ENCODE measurements around the gene CEP68.

The CEP68 gene

DNA sequence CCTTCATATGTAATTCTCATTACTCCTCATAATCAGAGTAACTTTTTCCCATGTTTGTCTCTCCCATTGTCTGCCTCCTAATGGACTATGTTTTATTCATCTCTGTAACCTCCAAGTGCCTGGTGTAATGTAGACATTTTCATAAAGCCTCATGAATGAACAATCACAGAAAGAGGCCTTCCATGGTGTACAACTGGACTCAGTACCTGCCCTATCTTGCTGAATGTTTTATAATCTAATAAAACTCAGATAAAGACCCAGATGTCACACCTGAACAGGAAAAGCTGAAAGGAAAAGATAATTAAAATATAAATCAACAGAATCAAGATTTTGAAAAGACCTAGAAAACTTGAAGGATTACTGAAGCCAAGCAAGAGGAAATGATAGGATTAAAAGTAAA, 37.0 kb downstream of the CEP68 start:
- peaks cover 8 to 25% of the 10 kb centered on the region in 2 donors for H3K36me3 ChIP-seq (ENCODE audit: control insufficient read depth in 2 of 2, insufficient read depth in 2 of 2, low read length in 2 of 2)
- H3K9me3 ChIP-seq (ENCODE audit: control insufficient read depth in 2 of 2, low read length in 2 of 2) = no peaks in the 10 kb centered on the region
- no peak overlapping the region for H3K9ac ChIP-seq (ENCODE audit: low read length in 2 of 2)
- H3K4me3 ChIP-seq (ENCODE audit: low read length in 2 of 2) = no peak overlapping the region
- no peaks in the 10 kb centered on the region for H3K27me3 ChIP-seq (ENCODE audit: control insufficient read depth in 1 of 2, insufficient read depth in 2 of 2, low read length in 2 of 2)
- H3K4me1 ChIP-seq (ENCODE audit: control insufficient read depth, insufficient read depth, low read length) = no peaks in the 10 kb centered on the region
- no peak overlapping the region for H3K27ac ChIP-seq (ENCODE audit: low read length)

- Histone ChIP-seq H3K27ac (ENCODE audit: low read length) (no peak overlapping the region), H3K4me1 (ENCODE audit: control insufficient read depth, insufficient read depth, low read length) (no peaks in the 10 kb centered on the region), H3K9me3 (ENCODE audit: control insufficient read depth in 2 of 2, low read length in 2 of 2) (no peaks in the 10 kb centered on the region), H3K4me3 (ENCODE audit: low read length in 2 of 2) (no peak overlapping the region), H3K27me3 (ENCODE audit: control insufficient read depth in 1 of 2, insufficient read depth in 2 of 2, low read length in 2 of 2) (no peaks in the 10 kb centered on the region), H3K36me3 (ENCODE audit: control insufficient read depth in 2 of 2, insufficient read depth in 2 of 2, low read length in 2 of 2) (peaks cover 14 to 19% of the 10 kb centered on the region in 2 donors), H3K9ac (ENCODE audit: low read length in 2 of 2) (no peak overlapping the region)
Measured at GRCh38 chr2:65096948-65097347, 40.7 kb downstream of the CEP68 start.

DNA sequence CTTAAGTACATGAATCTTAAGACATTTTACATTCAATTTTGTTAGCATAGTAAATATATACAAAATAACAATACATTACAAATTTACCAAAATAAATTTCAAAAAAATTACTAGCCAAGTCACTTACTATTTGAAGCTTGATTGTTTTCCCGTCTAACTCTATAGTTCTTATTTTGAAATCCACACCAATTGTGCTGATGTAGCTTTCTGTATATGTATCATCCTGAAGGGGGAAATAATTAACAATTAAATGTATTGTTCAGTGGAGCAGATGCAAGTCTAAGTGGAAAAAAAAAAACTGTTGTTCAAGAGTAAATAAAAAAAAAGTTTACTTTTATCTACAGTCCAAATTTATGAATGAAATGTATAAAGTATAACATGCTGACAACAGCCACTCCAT, 41.6 kb downstream of the CEP68 start:
- no peak overlapping the region for H3K27ac ChIP-seq (ENCODE audit: low read length)
- H3K9ac ChIP-seq (ENCODE audit: low read length in 2 of 2) = no peak overlapping the region
- no peak overlapping the region for H3K4me3 ChIP-seq (ENCODE audit: low read length in 2 of 2)
- no peaks in the 10 kb centered on the region for H3K9me3 ChIP-seq (ENCODE audit: control insufficient read depth in 2 of 2, low read length in 2 of 2)
- H3K36me3 ChIP-seq (ENCODE audit: control insufficient read depth in 2 of 2, insufficient read depth in 2 of 2, low read length in 2 of 2) = peaks cover 14 to 16% of the 10 kb centered on the region in 2 donors
- no peaks in the 10 kb centered on the region for H3K4me1 ChIP-seq (ENCODE audit: control insufficient read depth, insufficient read depth, low read length)
- H3K27me3 ChIP-seq (ENCODE audit: control insufficient read depth in 1 of 2, insufficient read depth in 2 of 2, low read length in 2 of 2) = no peaks in the 10 kb centered on the region

DNA sequence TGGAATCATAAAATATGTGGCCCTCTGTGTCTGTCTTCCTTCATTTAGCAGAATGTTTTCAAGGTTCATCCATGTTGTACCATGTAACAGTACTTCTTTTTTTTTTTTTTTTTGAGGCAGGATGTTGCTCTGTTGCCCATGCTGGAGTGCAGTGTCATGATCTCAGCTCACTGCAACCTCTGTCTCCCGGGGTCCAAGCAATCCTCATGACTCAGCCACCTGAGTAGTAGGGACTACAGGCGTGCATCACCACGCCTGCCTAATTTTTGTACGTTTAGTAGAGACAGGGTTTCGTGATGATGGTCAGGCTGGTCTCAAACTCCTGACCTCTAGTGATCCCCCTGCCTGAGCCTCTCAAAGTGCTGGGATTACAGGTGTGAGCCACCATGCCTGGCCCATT, 42.5 kb downstream of the CEP68 start:
- Histone ChIP-seq H3K4me1 (ENCODE audit: control insufficient read depth, insufficient read depth, low read length) (no peaks in the 10 kb centered on the region), H3K36me3 (ENCODE audit: control insufficient read depth in 2 of 2, insufficient read depth in 2 of 2, low read length in 2 of 2) (peaks cover 11 to 20% of the 10 kb centered on the region in 2 donors), H3K9me3 (ENCODE audit: control insufficient read depth in 2 of 2, low read length in 2 of 2) (no peaks in the 10 kb centered on the region), H3K27me3 (ENCODE audit: control insufficient read depth in 1 of 2, insufficient read depth in 2 of 2, low read length in 2 of 2) (no peaks in the 10 kb centered on the region), H3K9ac (ENCODE audit: low read length in 2 of 2) (no peak overlapping the region), H3K4me3 (ENCODE audit: low read length in 2 of 2) (no peak overlapping the region), H3K27ac (ENCODE audit: low read length) (no peak overlapping the region)

GRCh38 chr2:65101071-65101470, 44.9 kb downstream of the CEP68 start:
- Histone ChIP-seq H3K9ac (ENCODE audit: low read length in 2 of 2) (no peak overlapping the region), H3K4me1 (ENCODE audit: control insufficient read depth, insufficient read depth, low read length) (no peaks in the 10 kb centered on the region), H3K27ac (ENCODE audit: low read length) (no peak overlapping the region), H3K9me3 (ENCODE audit: control insufficient read depth in 2 of 2, low read length in 2 of 2) (no peaks in the 10 kb centered on the region), H3K4me3 (ENCODE audit: low read length in 2 of 2) (no peak overlapping the region), H3K36me3 (ENCODE audit: control insufficient read depth in 2 of 2, insufficient read depth in 2 of 2, low read length in 2 of 2) (peaks cover 11 to 18% of the 10 kb centered on the region in 2 donors), H3K27me3 (ENCODE audit: control insufficient read depth in 1 of 2, insufficient read depth in 2 of 2, low read length in 2 of 2) (no peaks in the 10 kb centered on the region)

DNA sequence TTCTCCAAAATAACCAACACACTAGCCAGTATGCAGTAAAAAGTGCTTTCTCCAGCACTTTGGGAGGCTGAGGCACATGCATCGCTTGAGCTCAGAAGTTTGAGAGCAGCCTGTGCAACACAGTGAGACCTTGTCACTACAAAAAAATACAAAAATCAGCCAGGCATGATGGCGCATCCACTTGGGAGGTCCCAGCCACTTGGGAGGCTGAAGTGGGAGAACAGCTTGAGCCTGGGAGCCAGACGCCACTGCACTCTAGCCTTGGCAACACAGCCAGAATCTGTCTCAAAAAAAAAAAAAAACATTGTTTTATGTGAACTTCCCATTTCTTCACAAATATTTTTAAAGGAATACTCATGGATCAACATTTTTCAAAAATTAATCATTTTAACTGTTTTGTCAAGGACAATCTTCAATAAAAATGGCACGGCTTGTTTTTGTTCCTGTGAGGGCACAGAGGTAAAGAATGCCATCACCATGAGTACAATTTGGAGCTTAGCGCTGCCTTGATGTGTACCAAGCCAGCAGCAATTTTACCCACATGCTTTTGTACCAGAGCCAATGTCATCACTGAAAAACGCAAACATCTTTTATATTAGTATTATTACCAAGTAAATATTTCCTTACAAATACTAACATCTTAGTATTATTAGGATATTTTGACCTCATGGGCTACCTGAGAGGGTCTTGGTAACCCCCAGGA, 46.9 kb downstream of the CEP68 start:
- Histone ChIP-seq H3K4me1 (ENCODE audit: control insufficient read depth, insufficient read depth, low read length) (no peaks in the 10 kb centered on the region), H3K27ac (ENCODE audit: low read length) (no peak overlapping the region), H3K9ac (ENCODE audit: low read length in 2 of 2) (no peak overlapping the region)

DNA sequence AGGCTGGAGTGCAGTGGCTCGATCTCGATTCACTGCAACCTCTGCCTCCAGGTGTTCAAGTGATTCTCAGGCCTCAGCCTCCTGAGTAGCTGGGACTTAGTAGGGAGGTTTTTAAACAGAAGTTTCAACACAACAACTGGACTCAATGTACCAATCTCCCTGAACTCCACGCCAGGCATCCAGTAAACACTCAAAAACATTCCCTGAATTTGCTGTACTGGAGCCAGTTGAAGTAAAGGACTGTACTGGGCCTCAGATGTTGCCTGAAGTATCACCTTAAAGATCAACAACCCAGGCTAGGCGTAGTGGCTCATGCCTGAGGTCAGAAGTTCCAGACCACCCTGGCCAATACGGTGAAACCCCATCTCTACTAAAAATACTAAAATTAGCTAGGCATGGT, 51.3 kb downstream of the CEP68 start:
- Histone ChIP-seq H3K27me3 (ENCODE audit: control insufficient read depth in 1 of 2, insufficient read depth in 2 of 2, low read length in 2 of 2) (no peaks in the 10 kb centered on the region), H3K9ac (ENCODE audit: low read length in 2 of 2) (no peak overlapping the region), H3K36me3 (ENCODE audit: control insufficient read depth in 2 of 2, insufficient read depth in 2 of 2, low read length in 2 of 2) (peaks cover 0 to 10% of the 10 kb centered on the region in 2 donors), H3K4me3 (ENCODE audit: low read length in 2 of 2) (no peak overlapping the region), H3K4me1 (ENCODE audit: control insufficient read depth, insufficient read depth, low read length) (no peaks in the 10 kb centered on the region), H3K27ac (ENCODE audit: low read length) (no peak overlapping the region), H3K9me3 (ENCODE audit: control insufficient read depth in 2 of 2, low read length in 2 of 2) (no peaks in the 10 kb centered on the region)

More for the DNA sequence above, 46.9 kb downstream of the CEP68 start:
- Histone ChIP-seq H3K27me3 (ENCODE audit: control insufficient read depth in 1 of 2, insufficient read depth in 2 of 2, low read length in 2 of 2) (no peaks in the 10 kb centered on the region), H3K9me3 (ENCODE audit: control insufficient read depth in 2 of 2, low read length in 2 of 2) (no peaks in the 10 kb centered on the region), H3K36me3 (ENCODE audit: control insufficient read depth in 2 of 2, insufficient read depth in 2 of 2, low read length in 2 of 2) (peaks cover 2 to 17% of the 10 kb centered on the region in 2 donors), H3K4me3 (ENCODE audit: low read length in 2 of 2) (no peak overlapping the region)

GRCh38 chr2:65108780-65109179, 52.6 kb downstream of the CEP68 start:
- Histone ChIP-seq H3K4me3 (ENCODE audit: low read length in 2 of 2) (no peak overlapping the region), H3K4me1 (ENCODE audit: control insufficient read depth, insufficient read depth, low read length) (no peaks in the 10 kb centered on the region), H3K27me3 (ENCODE audit: control insufficient read depth in 1 of 2, insufficient read depth in 2 of 2, low read length in 2 of 2) (no peaks in the 10 kb centered on the region), H3K36me3 (ENCODE audit: control insufficient read depth in 2 of 2, insufficient read depth in 2 of 2, low read length in 2 of 2) (peaks cover 0 to 4% of the 10 kb centered on the region in 2 donors), H3K27ac (ENCODE audit: low read length) (no peak overlapping the region), H3K9ac (ENCODE audit: low read length in 2 of 2) (no peak overlapping the region), H3K9me3 (ENCODE audit: control insufficient read depth in 2 of 2, low read length in 2 of 2) (no peaks in the 10 kb centered on the region)

DNA sequence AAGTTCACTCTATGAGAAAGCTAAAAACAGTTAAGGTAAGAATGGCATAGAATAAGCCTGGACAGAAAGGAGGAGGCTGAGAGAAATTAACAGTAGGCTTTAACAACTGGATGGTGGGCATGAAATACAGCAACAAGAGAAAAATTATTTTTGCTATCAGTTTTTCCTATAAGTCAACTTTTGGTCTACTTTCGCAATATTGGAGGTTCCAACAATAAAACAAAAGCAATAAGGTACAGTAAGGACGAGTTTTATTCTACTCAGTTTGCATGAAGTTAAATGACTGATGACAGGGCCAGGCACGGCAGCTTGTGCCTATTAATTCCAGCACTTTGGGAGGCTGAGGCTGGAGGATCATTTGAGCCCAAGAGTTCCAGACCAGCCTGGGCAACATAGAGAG, 56.4 kb downstream of the CEP68 start:
- Histone ChIP-seq H3K4me1 (ENCODE audit: control insufficient read depth, insufficient read depth, low read length) (peaks cover 6% of the 10 kb centered on the region), H3K4me3 (ENCODE audit: low read length in 2 of 2) (no peak overlapping the region), H3K9me3 (ENCODE audit: control insufficient read depth in 2 of 2, low read length in 2 of 2) (no peaks in the 10 kb centered on the region), H3K27me3 (ENCODE audit: control insufficient read depth in 1 of 2, insufficient read depth in 2 of 2, low read length in 2 of 2) (no peaks in the 10 kb centered on the region), H3K27ac (ENCODE audit: low read length) (no peak overlapping the region), H3K36me3 (ENCODE audit: control insufficient read depth in 2 of 2, insufficient read depth in 2 of 2, low read length in 2 of 2) (peaks cover 0 to under 1% of the 10 kb centered on the region in 2 donors), H3K9ac (ENCODE audit: low read length in 2 of 2) (no peak overlapping the region)

DNA sequence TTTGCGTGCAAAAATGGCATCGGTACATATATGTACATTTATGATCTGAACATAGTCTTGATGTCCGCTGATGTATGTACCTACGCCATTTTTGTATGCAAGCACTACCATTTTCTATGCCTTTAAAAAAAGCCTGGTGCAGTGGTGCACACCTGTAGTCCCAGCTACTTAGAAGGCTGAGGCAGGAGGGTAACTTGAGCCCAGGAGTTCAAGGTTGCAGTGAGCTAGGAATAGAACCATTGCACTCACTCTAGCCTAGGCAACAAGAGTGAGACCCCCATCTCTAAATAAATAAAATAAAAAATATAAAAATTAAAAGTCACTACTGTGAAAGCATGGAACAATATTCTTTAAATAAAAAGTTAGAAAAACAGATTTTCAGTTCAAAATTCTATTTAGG, 57.0 kb downstream of the CEP68 start:
- H3K9ac ChIP-seq (ENCODE audit: low read length in 2 of 2) = no peak overlapping the region
- H3K36me3 ChIP-seq (ENCODE audit: control insufficient read depth in 2 of 2, insufficient read depth in 2 of 2, low read length in 2 of 2) = no peaks in the 10 kb centered on the region
- no peaks in the 10 kb centered on the region for H3K9me3 ChIP-seq (ENCODE audit: control insufficient read depth in 2 of 2, low read length in 2 of 2)
- no peak overlapping the region for H3K27ac ChIP-seq (ENCODE audit: low read length)
- peaks cover 6% of the 10 kb centered on the region for H3K4me1 ChIP-seq (ENCODE audit: control insufficient read depth, insufficient read depth, low read length)
- H3K27me3 ChIP-seq (ENCODE audit: control insufficient read depth in 1 of 2, insufficient read depth in 2 of 2, low read length in 2 of 2) = no peaks in the 10 kb centered on the region
- no peak overlapping the region for H3K4me3 ChIP-seq (ENCODE audit: low read length in 2 of 2)

DNA sequence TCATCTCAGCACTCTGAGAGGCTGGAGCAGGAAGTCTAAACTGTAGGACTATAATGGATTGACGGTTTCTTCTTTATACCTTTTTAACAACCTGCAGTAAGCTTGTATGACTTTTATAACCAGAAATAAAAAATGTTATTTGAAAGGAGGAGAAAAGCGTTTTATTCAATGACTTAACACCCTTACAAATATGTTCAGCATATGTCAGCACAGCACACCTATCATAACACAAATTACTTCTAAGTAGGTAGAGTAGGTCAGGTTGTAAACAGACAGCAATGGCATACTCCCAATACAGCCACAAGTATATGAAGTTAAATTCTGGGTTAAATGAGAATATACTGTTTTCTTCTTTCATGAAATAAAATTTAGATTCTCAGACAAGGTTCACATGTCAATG, 57.6 kb downstream of the CEP68 start:
- Histone ChIP-seq H3K27ac (ENCODE audit: low read length) (no peak overlapping the region), H3K9ac (ENCODE audit: low read length in 2 of 2) (no peak overlapping the region), H3K27me3 (ENCODE audit: control insufficient read depth in 1 of 2, insufficient read depth in 2 of 2, low read length in 2 of 2) (no peaks in the 10 kb centered on the region), H3K9me3 (ENCODE audit: control insufficient read depth in 2 of 2, low read length in 2 of 2) (no peaks in the 10 kb centered on the region), H3K4me3 (ENCODE audit: low read length in 2 of 2) (no peak overlapping the region), H3K4me1 (ENCODE audit: control insufficient read depth, insufficient read depth, low read length) (peaks cover 6% of the 10 kb centered on the region), H3K36me3 (ENCODE audit: control insufficient read depth in 2 of 2, insufficient read depth in 2 of 2, low read length in 2 of 2) (no peaks in the 10 kb centered on the region)

Data from stomach smooth muscle (tissue), 2 donors.